Activated naive CD8-positive, alpha-beta T cell treated with anti-CD3 and anti-CD28 coated beads, Interleukin-2, amount 50 U/mL, for 24 hours (primary cell): ENCODE measurements around the gene VWCE.
"Not testable (repeated sequence)": the region's sequence is repeated elsewhere in the genome, so short reads cannot be mapped to it uniquely, and the experiment has no call there.

Experiments
- ATAC-seq: fragments of 150-1000 bp; cut with Tn5 transposase; one replicate; pipeline ENCODE4 v1.10.0; 2021
- DNase-seq: peaks from one replicate; pipeline ENCODE4 v3.0.0; 2021
- H3K27ac Mint-ChIP-seq: one replicate; pipeline ENCODE4 v1.8.0; 2021; ENCODE audit warnings: mild to moderate bottlenecking, mixed read lengths
- H3K27me3 Mint-ChIP-seq: one replicate; pipeline ENCODE4 v1.8.0; 2021; ENCODE audit warnings: mixed read lengths
- H3K36me3 Mint-ChIP-seq: one replicate; pipeline ENCODE4 v1.8.0; 2021; ENCODE audit warnings: low read depth, mixed read lengths
- H3K4me1 Mint-ChIP-seq: one replicate; pipeline ENCODE4 v1.8.0; 2021; ENCODE audit warnings: mixed read lengths
- H3K4me3 Mint-ChIP-seq: one replicate; pipeline ENCODE4 v1.8.0; 2021; ENCODE audit warnings: mild to moderate bottlenecking, moderate library complexity, mixed read lengths
- H3K9me3 Mint-ChIP-seq: one replicate; pipeline ENCODE4 v1.8.0; 2021; ENCODE audit warnings: mixed read lengths

The VWCE gene

DNA sequence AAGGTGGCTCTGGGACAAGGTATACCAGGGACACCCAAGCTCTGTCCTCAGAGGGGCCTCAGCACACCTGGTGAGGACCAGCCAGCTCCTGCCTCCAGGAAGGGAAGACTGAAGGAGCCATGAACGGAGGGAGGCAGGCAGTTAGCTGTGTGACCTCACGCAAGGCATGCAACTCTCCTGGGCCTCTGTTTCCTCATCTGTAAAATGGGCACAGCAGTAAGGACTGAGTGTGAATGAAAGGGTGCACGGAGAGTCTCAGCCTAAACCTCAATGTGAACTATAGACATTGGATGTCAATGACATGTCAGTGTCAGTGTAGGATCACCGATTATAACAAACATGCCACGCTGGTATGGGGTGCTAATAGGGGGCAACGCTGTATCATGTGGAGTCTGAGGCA is 35.8 kb downstream of the VWCE start:
- no peak for ATAC-seq
- no peaks in the 10 kb centered on the region for H3K4me1 Mint-ChIP-seq
- no peaks in the 10 kb centered on the region for H3K27me3 Mint-ChIP-seq
- no peak for DNase-seq
- no peaks in the 10 kb centered on the region for H3K9me3 Mint-ChIP-seq
- no peak overlapping the region for H3K27ac Mint-ChIP-seq
- peaks cover 10% of the 10 kb centered on the region for H3K36me3 Mint-ChIP-seq
- no peak overlapping the region for H3K4me3 Mint-ChIP-seq

DNA sequence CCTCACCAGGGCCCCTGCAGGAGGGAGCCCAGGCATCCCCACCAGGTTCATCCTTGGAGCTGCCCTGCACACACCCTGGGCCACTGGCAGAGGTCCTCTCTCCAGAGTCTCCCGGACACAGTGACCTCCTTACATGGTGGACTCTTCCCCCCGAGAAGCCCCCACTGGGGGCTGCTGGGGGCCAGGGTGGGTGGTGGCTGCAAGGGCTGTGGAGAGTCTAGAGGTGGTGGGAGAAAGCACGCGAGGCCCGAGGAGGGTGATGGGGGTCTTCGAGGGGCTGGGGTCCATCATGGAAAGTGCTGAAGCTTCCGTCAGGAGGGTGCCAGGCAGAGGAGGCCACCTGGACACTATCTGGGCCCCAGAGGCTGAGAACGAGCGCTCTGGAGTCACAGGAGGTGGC is 36.6 kb downstream of the VWCE start:
- H3K4me1 Mint-ChIP-seq: no peaks in the 10 kb centered on the region
- ATAC-seq: no peak
- H3K36me3 Mint-ChIP-seq: peaks cover 5% of the 10 kb centered on the region
- H3K9me3 Mint-ChIP-seq: no peaks in the 10 kb centered on the region
- DNase-seq: no peak
- H3K27me3 Mint-ChIP-seq: no peaks in the 10 kb centered on the region
- no peak overlapping the region for H3K27ac Mint-ChIP-seq
- H3K4me3 Mint-ChIP-seq: no peak overlapping the region

DNA sequence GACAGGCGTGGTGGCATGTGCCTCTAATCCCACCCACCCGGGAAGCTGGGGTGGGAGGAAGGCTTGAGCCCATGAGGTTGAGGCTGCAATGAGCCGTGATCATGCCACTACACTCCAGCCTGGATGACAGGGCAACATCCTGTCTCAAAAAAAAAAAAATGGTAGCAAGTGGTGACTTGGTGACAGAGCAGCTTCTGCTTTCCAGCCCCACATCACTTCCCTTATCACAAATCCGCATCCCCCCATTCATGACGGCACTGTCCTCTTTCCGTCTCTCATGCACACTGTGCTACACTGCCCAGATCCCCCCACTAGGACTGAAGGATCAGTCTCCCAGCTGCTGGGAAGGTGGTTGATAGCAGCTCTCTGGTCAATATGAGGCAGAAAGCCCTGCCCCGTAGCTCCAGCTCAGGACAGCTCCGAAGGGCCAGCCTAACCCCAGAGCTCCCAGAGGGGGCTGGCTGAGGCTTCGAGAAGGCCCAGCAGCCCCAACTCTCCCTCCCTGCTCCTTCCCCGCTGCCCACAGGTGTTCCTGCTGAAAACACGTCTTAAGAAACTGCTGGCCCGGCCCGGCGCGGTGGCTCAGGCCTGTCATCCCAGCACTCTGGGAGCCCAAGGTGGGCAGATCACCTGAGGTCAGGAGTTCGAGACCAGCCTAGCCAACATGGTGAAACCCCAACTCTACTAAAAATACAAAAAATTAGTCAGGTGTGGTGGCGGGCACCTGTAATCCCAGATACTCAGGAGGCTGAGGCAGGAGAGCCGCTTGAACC is 38.2 kb downstream of the VWCE start:
- DNase-seq (no peak), ATAC-seq (no peak)
- no peaks in the 10 kb centered on the region for H3K9me3 Mint-ChIP-seq

DNA sequence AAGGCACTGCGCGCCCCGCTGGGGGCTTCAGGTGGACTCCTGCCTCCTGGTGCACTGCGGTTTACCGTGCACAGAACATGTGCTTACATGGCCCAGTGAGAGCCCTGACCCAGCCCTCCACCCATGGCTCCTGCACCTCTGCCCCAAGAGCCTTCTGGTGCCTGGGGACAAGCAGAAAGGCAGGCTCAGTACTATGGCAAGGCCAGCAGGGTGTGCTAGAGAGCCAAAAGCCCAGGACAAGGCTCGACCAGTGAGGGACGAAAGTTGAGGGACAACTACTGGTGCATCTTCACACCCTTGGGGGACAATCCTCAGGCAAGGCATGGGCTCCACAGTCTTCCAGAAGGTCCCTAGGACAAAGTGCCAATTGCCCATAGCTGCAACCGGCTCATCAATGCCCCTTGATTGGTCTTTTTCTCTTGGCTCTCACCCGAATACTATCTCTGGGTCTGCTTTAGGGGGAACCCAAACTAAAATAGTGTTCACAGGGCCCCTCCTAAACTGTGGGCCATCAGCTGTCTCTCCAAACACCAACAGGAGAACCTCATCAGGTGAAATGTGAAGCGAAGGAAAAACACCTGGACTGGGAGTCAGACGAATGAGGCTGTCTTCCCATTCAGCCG is 40.6 kb downstream of the VWCE start:
- ATAC-seq (peak; percentile 77), DNase-seq (peak; percentile 75)
- Mint-ChIP-seq H3K27me3 (no peaks in the 10 kb centered on the region), H3K4me1 (no peaks in the 10 kb centered on the region), H3K27ac (no peak overlapping the region), H3K9me3 (no peaks in the 10 kb centered on the region), H3K4me3 (no peak overlapping the region), H3K36me3 (no peaks in the 10 kb centered on the region)

More for the DNA sequence above, 38.2 kb downstream of the VWCE start:
- Mint-ChIP-seq H3K4me1 (no peaks in the 10 kb centered on the region), H3K27ac (no peak overlapping the region), H3K27me3 (no peaks in the 10 kb centered on the region), H3K4me3 (no peak overlapping the region), H3K36me3 (peaks cover 5% of the 10 kb centered on the region)

DNA sequence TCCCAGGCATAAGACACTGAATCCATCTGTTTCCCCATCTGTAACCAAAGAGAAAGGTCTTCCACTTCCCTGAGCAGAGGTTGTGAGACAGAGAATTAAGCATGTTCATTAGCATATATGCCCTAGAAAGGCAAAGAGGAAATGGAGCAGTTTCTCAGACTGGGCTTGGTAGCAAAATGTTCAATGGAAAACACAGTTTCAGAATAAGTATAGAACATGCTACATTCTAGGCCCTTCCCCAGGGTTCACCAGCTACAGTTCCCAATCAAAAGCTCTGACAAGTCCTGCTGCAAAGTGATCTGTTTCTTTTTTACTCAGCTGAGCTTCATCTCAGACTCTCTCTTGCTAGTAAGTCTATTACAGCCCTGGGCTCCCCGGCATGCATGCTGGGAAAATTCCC is 42.8 kb downstream of the VWCE start:
- not testable (repeated sequence) for H3K9me3 Mint-ChIP-seq, ATAC-seq, H3K4me3 Mint-ChIP-seq, H3K4me1 Mint-ChIP-seq, H3K27me3 Mint-ChIP-seq, H3K36me3 Mint-ChIP-seq, DNase-seq, H3K27ac Mint-ChIP-seq

DNA sequence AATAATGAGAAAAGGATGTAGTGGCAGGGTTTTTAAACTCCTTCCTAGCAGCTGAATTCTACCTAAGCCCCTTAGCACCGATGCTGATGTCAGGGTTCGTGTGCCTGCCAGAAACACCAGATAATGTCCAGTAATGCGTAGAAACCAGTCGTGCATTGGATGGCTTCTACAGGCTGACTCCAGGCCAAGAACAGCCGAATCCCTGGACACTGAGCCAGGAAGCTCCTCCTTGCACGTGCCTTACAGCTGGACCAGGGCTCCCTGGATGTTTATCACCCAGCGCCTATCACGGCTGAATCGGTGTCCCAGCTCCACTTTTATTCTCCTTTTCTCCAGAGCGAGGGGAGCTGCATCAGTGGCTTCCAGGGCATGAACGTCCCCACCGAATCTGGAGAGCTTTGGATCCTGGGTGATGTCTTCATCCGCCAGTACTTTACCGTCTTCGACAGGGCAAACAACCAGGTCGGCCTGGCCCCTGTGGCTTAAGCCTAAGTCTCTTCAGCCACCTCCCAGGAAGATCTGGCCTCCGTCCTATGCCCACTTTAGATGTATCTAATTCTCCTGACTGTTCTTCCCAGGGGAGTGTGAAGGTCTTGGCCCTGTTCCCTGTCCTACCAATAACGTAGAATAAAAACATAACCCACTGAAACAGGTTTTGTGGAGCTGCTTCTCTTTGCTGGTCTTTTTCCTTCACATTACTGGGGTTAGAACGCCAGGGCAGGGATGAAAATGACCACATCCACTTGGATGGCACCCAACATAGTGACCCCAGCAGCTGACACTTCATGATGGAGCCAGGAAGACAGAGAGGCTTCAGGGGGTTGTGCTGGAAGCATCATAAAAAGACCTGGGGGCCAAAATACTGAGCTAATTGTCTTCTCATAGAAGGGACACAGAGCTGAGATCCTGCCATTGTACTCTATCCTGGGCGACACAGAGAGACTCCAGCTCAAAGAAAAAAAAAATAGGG is 44.0 kb downstream of the VWCE start:
- ATAC-seq, H3K36me3 Mint-ChIP-seq, H3K27me3 Mint-ChIP-seq, DNase-seq, H3K27ac Mint-ChIP-seq, H3K4me3 Mint-ChIP-seq, H3K9me3 Mint-ChIP-seq, H3K4me1 Mint-ChIP-seq: not testable (repeated sequence)

DNA sequence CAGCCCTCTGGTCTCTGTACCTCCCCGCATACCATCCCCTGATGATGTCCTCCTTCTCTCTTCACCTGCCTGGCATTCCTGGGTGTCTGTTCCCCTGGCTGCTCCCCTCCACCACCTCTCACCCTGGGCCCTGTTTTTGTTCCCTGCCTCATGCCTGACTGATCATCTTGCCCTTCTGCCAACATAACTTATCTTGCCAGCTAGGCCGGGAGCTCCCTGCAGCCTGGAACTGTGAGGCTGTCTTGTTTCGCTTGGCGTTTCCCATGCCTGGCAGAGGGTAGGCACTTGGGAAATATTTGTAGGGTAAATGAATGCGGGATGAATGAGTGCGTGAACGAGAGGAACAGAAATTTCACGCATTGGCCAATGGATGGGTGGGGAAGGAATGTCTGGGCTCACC is 45.9 kb downstream of the VWCE start:
- not testable (repeated sequence) for H3K4me3 Mint-ChIP-seq, H3K9me3 Mint-ChIP-seq, H3K27ac Mint-ChIP-seq, ATAC-seq, H3K36me3 Mint-ChIP-seq, H3K4me1 Mint-ChIP-seq, H3K27me3 Mint-ChIP-seq, DNase-seq

DNA sequence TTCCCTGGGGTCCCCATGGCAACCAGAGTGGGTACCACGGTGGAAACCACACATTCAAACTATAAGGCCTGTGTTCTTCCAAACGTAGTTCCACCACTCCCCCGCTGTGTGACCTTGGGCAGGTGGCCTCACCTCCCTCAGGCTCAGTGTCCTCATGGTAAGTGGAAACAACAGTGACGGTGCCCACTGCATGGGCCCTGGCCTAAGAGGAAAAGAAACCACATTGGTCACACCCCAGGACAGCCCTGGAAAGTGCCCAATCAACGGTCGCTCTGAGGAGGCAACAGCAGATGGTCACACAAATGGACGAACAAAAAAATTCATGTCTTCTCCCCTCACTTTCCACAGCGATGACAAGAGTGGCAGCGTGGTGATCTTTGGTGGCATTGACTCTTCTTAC is 47.0 kb downstream of the VWCE start:
- H3K4me1 Mint-ChIP-seq, DNase-seq, H3K9me3 Mint-ChIP-seq, H3K27me3 Mint-ChIP-seq, H3K4me3 Mint-ChIP-seq, ATAC-seq, H3K27ac Mint-ChIP-seq, H3K36me3 Mint-ChIP-seq: not testable (repeated sequence)

DNA sequence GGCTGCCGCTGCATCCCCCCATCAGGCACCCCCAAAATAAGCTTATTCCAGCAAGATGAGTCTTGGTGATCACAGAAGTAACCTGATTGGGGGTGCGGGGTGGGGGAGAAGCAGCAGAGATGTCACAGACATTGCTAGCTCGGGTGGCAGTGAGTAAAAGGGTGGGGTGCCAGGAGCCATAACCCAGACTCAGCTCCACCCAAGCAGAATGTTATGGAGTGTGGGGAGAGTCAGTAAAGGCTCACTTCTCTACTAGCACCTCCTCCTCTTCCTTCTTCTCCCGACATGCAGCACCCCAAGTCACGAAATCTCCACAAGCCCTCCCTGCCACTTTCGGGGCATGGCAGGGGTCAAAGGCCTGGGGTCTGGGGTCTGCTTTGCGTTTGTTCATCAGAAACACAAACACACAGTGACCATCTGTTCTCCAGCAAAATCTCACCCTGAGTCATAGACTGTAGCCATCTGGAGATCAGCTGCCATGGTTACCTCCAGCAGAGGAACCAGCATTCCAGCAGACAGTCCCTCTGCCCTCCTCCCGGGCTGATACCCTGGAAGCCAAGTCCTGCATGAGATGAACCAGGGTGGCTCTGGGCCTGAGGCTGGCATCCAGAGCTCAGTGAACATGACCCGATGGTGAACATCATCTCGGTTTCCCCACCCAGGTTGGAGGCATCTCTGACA is 49.7 kb downstream of the VWCE start:
- not testable (repeated sequence) for H3K36me3 Mint-ChIP-seq, H3K9me3 Mint-ChIP-seq, H3K4me1 Mint-ChIP-seq, H3K27ac Mint-ChIP-seq, H3K4me3 Mint-ChIP-seq, H3K27me3 Mint-ChIP-seq, ATAC-seq, DNase-seq

DNA sequence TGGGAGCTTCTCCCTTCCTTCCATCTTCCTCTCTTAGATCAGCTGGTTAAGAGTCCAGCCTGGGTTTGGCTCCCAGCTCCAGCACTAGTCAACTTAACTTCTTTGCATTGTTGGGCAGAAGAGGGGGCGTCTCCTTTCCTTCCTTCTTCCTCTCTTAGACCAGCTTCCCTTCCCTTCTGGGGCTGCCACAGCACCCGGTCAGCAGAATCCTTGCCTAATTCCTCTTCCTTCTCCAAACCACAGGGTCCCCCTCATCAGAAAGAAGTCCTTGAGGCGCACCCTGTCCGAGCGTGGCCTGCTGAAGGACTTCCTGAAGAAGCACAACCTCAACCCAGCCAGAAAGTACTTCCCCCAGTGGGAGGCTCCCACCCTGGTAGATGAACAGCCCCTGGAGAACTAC is 53.6 kb downstream of the VWCE start:
- DNase-seq, H3K4me3 Mint-ChIP-seq, ATAC-seq, H3K4me1 Mint-ChIP-seq, H3K36me3 Mint-ChIP-seq, H3K27me3 Mint-ChIP-seq, H3K9me3 Mint-ChIP-seq, H3K27ac Mint-ChIP-seq: not testable (repeated sequence)

DNA sequence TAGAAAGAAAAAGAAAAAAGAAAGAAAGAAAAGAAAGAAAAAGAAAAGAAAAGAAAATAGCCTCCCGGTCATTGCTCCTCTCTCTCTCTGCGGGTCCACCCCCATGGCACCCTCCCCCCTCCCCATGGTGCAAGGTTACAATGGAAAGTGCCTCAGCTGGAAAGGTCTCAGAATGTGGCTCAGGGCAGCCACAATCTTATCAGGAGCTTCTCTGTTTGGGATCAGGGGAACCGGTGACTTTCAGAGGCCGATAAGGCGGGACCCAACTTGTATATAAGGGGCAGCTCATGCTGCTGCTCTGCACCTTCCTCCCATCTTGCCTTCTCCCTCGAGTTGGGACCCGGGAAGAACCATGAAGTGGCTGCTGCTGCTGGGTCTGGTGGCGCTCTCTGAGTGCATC is 54.2 kb downstream of the VWCE start, which contains the start of gene PGA5:
Gene PGA5 (plus strand): TSS at position 301 of the 400 bp plus-strand sequence. CDS start 52 bp downstream, at position 353.
- not testable (repeated sequence) for H3K4me3 Mint-ChIP-seq, DNase-seq, H3K4me1 Mint-ChIP-seq, H3K27me3 Mint-ChIP-seq, H3K9me3 Mint-ChIP-seq, H3K27ac Mint-ChIP-seq, ATAC-seq, H3K36me3 Mint-ChIP-seq

DNA sequence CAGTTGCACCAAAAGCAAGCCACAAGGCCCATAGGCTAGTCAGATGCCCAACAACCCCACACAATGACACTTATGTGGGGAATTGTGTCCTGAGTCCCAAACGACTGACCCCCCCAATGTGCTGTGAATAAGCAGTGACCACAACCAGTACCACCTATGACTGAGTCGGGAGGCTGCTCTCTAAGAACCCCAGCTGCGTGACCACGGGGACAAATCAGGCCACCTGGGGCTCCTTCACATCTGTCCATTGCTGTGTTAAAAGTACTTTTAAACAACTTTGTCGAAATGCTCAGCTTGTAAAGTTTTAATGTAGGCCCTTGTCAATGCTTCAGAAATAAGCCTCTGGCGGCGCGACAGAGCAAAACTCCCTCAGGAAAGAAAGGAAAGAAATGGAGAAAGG is 54.8 kb downstream of the VWCE start:
- H3K27me3 Mint-ChIP-seq, H3K9me3 Mint-ChIP-seq, ATAC-seq, H3K4me3 Mint-ChIP-seq, H3K36me3 Mint-ChIP-seq, DNase-seq, H3K27ac Mint-ChIP-seq, H3K4me1 Mint-ChIP-seq: not testable (repeated sequence)

DNA sequence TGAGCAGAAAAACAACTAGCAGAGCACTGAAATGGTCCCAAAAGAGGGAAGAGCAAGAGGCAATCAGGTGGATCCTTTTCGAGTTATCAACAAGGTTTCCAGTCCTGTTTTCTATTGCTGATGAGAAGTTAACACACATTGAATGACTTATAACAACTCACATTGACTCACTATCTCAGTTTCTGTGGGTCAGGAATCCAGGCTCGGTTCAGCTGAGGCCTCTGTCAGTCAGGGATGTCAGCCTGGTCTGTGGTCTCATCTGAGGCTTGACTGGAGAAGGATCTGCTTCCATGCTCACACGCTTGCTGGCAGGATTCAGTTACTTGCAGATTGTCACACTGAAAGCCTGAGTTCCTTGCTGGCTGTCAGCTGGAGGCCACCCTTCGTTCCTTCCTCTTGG is 58.0 kb downstream of the VWCE start:
- not testable (repeated sequence) for ATAC-seq, H3K36me3 Mint-ChIP-seq, H3K27ac Mint-ChIP-seq, H3K4me1 Mint-ChIP-seq, H3K4me3 Mint-ChIP-seq, H3K27me3 Mint-ChIP-seq, DNase-seq, H3K9me3 Mint-ChIP-seq

DNA sequence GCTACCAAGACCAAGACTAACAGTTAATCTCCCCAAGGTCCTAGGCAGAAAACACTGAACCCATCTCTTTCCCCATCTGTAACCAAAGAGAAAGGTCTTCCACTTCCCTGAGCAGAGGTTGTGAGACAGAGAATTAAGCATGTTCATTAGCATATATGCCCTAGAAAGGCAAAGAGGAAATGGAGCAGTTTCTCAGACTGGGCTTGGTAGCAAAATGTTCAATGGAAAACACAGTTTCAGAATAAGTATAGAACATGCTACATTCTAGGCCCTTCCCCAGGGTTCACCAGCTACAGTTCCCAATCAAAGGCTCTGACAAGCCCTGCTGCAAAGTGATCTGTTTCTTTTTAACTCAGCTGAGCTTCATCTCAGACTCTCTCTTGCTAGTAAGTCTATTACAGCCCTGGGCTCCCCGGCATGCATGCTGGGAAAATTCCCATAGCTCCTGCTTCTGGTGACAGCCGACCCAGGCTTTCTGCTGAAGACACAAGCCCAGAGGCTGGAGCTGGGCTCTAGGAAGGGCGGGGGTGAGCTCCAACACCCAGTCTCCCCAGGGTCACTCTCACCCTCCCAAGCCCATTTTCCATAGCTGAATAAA is 62.5 kb downstream of the VWCE start:
- not testable (repeated sequence) for H3K36me3 Mint-ChIP-seq, H3K4me3 Mint-ChIP-seq, H3K27me3 Mint-ChIP-seq, DNase-seq, ATAC-seq, H3K9me3 Mint-ChIP-seq, H3K27ac Mint-ChIP-seq, H3K4me1 Mint-ChIP-seq
